GM19240 (cell line): ENCODE data around the gene SIPA1L3.

ENCODE experiments used
- DNase-seq: peaks from one replicate; pipeline ENCODE4 v3.0.0; 2011; ENCODE audit warnings: low spot score; ENCODE audit not compliant: insufficient read length

The SIPA1L3 gene

GRCh38 chr19:38036707-38037611, 130.0 kb downstream of the SIPA1L3 start:
- DNase-seq: no peak

- no peak for DNase-seq
Measured at GRCh38 chr19:38039966-38040365, 133.0 kb downstream of the SIPA1L3 start.

DNA sequence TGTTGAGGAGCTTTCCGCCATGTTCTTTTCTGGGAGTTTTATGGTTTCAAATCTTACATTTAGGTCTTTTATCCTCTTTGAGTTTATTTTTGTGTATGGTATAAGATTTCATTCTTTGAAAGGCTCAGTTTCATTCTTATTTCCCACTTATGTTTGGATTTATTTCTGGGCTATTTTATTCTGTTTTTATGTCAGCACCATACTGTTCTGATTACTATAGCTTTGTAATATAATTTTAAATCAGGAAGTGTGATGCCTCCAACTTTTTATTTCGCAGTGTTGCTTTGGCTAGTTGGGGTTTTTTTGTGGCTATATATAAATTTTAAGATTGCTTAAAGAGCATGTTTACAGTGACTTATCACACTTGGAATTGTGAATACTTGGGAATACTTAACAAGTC, 135.1 kb downstream of the SIPA1L3 start:
- DNase-seq: no peak

- no peak for DNase-seq
Measured at GRCh38 chr19:38043649-38044144, 136.7 kb downstream of the SIPA1L3 start.

DNA sequence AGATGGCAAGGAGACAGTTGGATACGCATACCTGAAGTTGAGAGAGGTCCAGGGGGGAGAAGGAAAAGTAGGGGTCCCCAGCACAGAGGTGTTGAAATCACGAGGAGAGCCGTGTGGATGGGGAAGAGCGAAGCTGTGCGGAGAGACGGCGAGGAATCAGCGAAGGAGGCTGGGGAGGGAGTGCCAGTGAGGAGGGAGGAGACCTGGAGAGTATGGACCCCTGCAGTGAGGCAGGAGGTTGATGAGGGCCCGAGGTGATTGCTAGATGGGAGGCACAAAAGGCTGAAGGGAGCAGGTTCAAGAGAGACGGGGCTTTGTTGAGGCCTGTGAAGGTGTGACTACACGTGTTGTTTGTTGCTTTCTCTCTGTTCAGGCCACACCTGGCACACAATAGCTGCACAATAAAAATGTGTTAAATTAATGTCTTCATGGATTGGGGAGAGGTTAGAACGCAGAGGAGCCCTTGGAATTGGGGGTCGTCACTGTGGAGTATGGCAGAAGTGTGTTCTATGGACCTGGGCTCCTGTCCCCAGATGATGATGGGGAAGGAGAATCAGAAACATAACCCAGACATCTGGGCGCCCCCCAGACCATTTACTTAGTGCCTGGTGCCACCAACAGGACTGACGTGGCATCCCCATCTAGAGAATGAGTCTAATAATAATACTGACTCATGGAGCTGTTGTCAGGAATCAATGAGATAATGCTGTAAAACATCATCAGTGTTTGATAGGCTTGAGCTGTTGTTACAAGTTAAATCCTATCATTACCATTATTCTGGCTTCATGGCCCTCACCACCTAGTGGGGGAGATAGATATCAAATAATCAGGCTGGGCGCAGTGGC, 137.5 kb downstream of the SIPA1L3 start:
- no peak for DNase-seq

DNA sequence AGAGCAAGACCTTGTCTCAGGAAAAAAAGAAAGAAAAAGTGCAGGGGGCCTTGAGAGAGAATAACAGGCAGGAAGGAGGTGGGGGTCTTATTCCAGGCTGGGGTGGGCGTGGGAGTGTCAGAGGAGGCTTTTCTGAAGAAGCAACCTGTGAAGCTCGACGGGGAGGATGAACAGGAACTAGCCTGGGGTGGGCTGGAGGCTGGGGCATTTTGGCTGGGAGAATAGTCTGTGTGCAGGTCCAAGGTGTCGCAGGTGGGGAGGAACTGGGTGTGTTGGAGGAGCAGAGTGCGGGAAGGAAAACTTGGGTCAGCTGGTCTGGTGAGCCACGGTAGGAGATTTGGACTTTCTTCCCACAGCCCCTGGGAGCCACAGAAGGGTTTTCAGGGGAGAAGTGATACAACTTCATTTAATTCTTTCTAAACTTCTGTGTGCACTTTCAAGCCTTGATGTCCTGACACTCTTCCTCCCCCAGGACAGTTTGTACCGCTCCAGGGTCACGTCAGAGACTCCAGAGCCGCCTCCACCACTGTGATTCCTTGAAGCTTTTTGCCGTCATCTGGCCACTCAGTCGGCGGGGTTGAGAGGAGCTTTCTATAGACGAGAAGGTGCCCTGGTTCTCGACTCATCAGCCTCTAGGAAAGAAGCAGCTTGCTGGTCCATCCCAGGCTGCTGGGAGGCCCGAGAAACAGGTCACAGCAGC, 138.7 kb downstream of the SIPA1L3 start:
- DNase-seq: no peak

DNA sequence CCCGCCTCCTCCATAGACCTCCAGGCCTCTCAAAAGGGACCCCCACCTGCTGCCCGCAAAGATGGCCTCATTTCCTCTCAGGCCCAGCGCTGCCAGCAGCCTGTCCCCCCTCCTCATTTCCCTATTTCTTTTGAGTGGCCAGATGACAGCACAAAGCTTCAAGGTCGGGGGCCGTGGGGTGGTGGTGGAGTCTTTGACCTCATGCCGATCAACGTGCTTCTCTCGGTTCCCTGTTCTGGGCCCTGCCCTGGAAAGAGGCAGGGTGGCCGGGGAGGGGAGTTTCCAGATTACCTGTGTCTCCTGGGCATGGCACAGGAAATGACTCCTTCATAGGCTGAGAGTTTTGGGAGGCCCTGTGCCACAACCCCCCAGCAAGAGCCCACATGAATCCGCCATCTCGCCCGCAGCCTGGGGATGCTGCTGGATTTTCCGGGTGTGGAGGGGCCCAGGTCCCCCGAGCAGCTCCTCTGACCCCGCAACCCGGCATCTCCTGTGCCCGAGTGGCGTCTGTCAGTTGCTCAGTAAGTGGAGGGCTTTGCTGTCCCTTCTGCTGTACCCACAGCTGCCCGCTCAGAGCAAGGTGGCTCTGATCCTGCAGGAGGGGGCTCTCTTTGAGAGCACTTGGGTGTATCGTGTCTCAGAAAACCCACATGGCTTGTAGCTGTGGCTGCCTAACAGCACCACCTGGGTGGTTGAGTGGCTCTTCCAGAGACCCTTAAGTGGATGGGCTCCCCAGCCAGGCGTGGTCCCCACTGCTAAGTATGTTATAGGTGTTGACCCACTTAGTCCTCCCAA, 139.4 kb downstream of the SIPA1L3 start:
- peak; percentile 53 for DNase-seq

- DNase-seq: no peak
Measured at GRCh38 chr19:38047049-38047438, 140.0 kb downstream of the SIPA1L3 start.

DNA sequence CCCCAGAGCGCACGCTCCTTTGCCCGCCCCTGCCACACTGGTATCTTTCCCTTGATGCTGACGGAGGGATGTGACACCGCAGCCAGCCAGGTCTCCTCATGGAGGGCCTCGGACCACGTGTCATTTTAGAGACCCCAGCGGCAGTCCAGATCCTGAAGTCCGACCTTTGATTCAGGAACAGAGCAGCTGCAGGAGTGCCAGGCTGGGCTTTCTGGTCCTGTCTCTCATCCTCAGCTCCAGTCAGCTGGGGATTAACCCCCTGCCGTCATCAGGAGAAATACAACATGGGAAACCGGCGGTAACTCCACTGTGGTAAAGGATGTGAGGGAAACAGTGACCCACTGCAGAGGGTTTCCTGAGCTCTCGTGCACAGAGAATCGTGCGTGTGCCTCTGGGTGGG, 140.6 kb downstream of the SIPA1L3 start:
- no peak for DNase-seq

DNA sequence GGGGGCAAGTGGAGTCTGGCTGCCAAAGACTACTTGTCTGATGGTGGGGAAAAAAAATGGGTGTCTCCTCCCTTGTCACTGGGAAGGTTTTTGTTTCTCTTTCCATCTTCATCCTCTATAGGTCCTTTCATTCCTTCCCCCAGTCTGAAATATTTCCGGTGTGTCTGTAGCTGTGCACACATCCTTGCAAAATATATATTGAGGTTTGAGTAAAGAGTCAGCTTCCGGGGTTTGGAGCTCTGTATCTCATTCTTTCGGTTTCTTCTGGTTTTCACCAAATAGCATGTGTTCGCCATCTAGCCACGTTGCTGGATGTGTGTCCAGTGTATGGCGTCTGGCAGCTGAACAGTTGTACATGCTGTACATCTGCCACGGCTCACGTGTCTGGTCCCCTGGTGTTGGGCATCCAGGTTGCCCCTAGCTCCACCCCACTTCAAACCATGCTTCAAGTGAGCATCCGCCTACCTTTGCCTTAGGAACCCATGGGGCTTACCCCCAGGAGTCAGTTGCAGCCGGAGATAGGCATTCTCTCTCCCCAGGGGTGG, 142.2 kb downstream of the SIPA1L3 start:
- peak; percentile 60 for DNase-seq

DNA sequence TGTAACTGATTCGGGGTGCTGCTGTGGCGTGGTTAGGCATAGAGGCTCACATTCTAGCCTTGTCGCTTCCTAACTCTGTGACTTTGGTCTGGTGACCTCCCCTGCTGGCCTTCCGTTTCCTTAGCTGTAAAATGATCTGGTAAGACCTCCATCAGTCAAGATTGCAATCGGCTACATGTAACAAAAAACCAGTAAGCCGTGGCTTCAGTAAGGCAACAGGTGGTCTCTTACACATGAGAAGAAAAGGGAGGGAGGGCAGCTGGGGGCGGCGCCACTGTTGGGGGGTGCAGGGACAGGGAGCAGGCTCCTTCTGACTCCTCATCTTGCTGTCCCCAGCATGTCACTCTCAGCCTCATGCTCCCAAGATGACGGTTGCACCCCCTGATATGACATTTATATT, 148.0 kb downstream of the SIPA1L3 start:
- DNase-seq: no peak

- no peak for DNase-seq
Measured at GRCh38 chr19:38055655-38056521, 148.9 kb downstream of the SIPA1L3 start.

- DNase-seq: no peak
Measured at GRCh38 chr19:38056646-38057045, 149.6 kb downstream of the SIPA1L3 start.

GRCh38 chr19:38057959-38058690, 151.1 kb downstream of the SIPA1L3 start:
- no peak for DNase-seq

GRCh38 chr19:38059897-38060296, 152.9 kb downstream of the SIPA1L3 start:
- peak; percentile 54 for DNase-seq

DNA sequence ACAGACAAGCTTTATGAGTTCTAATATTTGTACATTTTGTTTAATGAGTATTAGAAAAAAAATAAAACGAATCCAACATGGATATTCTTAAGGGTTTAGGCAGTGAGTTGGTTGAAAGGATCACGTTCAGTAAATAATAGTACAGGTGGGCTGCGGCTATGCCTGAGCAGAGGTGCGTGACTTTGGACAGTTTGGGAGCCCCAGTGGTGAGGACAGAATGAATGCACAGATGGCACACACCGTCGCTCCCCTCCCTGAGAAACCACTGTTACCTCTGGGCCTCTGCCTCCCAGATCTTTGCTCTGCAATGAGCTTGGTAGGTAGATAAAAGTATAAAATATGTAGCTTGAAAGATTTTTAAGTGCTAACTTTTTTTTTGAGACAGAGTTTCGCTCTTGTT, 153.3 kb downstream of the SIPA1L3 start:
- DNase-seq: no peak

GRCh38 chr19:38061294-38061693, 154.3 kb downstream of the SIPA1L3 start:
- DNase-seq: no peak

GRCh38 chr19:38062959-38063761, 156.2 kb downstream of the SIPA1L3 start:
- no peak for DNase-seq
